ENCODE results near the gene HDLBP.
A peak's percentile ranks its signal among the peaks of the same experiment; 100 is the strongest.
"Not testable (repeated sequence)": the region's sequence is repeated elsewhere in the genome, so short reads cannot be mapped to it uniquely, and the experiment has no call there.

Gene HDLBP

DNA sequence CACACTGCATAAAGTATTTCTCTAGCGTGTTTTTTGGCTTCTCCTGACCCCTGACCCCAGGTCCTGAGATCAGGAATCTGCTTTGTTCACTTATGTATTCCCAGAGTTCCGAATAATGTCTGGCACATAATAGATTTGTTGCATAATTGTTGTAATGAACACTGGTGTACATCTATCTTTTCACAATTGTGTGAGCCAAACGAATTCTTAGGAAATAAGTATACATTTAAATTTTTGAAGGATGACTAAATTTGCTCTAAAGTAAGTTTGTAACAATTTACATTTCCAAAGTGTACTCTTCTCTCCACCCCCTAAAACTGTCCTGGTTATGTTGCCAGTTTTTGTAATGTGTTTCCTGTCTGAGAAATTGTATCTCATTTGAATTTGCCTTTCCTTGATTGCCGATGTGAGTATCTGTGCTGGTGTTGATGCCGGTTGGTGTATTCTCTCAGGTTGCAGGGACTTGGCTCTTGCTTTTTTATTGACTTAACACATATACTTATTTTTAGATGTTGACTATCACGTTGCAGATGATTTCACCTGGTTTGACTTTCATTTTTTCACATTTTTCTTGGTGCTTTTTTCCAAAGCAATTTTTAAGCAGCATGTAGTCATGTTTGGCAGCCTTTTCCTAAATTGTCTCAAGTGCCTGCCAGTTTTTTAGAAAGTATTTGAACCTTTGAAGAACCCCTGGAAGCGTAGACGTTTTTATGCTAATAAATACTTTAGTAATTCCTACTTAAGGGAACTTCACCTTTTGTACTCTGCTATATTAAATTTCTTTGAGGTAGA, 24.6 kb upstream of the HDLBP start:
- DNase-seq (ENCODE audit: low read depth in 2 of 2) = no peak

DNA sequence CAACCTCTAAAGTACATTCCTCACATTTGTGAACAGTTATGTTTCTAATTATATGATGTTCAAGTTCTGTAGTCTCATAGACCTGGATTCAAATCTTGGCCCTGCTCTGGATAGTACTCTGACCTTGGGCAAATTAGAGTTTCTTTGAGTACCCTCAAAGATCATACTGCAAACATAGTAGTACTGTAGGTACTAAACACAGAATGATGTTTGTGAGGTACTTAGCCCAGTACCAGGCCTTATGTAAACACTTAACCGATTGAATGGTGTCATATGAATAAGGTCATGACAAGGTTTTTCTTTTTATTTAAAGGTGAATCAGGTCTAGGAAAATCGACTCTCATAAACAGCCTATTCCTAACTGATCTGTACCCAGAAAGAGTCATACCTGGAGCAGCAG, 19.3 kb upstream of the HDLBP start:
- DNase-seq (ENCODE audit: low read depth in 2 of 2) = no peak

DNA sequence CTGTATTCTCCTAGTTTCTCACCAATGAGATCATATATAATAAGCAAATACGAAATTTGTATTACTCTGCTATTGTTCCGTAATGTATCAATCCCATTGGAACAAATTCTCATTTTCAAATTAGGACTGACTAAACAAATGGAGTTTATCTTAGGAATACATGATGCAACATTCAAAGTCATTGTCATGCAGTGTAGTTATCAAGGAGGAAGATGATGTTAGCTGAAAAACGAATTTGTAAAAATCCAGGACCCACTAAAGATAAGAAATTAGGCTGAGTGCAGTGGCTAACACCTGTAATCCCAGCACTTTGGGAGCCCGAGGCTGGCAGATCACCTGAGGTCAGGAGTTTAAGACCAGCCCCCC, 15.1 kb upstream of the HDLBP start:
- DNase-seq (ENCODE audit: low read depth in 2 of 2) = no peak

DNA sequence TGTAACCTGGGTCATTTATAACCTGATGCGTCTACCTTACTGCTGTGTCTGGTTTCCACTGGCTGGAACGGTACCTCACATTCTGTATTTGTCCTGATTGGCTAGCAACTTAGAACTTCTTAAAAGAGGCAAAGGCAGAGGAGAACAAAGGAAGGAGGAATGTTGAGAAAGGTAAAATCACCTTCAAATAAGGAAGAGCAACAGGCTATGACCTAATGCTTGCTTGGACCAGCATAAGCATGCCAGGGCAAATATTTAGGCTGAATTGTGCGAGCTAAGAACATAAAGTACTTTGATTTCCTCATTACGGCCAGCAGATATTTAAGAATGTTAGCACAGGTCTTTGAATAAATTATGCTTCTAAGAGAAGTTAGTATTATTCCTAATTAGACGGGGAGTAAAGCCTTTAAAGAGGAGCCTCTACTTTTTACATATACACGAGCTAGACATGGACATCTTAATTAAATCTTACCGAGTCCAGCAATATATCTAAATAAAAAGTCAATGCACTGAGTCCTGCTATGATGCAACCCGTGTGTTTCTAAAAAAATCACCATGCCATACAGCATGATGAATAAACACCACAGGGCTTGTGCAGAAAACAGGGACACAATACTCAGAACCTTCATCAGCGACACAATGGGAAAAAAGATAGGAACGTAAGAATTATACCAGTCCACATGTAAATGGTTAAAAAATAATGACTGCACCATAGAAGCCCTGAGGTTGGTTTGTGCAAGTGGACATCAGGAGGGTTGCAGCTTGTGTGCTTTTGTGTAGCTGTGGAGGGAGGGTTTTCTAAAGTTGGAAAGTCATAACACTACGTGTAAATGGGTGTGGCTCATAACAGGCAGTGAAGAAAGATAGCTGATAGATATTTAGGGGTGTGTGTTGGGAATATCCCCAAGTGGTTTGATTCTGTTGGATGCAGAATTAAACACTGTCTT, 14.5 kb upstream of the HDLBP start:
- DNase-seq (ENCODE audit: low read depth in 2 of 2) = no peak

DNA sequence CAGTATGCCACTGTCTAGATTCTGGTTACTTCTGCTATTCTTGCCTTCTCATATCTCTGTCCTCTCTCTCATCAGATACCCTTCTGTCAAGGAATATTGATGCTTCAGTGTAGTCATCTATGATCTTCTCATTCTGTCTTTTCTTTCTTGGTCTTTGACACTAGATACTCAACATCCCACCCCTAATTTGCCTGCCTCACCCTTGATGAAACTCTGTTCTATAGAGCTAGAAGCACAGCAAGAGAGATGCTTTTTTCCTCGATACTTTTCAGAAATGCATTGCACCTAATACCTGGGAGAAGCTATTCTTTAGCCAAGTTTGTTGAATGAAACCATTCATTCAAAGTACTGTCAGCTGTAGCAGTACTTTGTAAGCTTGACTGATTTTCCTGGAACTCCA, 9.8 kb upstream of the HDLBP start:
- DNase-seq (ENCODE audit: low read depth in 2 of 2) = no peak

DNA sequence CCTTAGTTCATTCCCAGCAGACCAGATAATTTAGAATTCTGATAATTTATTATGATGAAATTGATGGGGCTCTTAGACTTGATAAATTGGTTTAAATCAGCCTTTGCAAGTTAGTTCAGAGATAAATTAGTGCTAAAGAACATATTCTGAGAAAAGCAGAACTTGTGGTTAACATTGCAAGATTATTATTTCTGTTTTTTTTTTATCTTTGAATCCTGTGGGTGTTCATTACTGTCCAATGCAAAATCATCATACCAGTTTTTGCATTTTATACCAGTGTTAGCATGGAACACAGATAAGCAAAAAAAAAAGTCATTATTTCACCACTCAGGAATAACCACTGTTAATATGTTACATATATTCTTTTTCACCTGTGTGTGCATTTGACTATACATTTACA, 9.3 kb upstream of the HDLBP start:
- no peak for DNase-seq (ENCODE audit: low read depth in 2 of 2)

DNA sequence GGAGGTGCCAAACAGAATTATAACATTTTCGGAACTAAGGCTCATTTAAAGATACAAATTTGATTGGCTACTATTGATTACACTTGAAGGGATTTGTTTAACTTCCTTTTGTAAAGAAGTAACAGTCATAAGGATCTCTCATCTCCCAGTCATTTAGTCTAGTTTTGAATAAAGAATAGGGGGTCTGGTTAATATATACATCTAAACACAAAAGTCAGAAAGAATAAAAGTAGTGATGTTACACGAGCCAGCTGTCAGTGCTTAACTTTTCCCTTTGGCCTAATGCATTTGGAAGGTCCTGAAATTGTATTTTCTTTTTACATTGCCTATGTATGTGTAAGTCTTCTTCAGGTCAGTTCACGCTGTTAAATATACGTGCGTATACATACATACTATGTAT, 8.3 kb upstream of the HDLBP start:
- DNase-seq (ENCODE audit: low read depth in 2 of 2) = no peak

DNA sequence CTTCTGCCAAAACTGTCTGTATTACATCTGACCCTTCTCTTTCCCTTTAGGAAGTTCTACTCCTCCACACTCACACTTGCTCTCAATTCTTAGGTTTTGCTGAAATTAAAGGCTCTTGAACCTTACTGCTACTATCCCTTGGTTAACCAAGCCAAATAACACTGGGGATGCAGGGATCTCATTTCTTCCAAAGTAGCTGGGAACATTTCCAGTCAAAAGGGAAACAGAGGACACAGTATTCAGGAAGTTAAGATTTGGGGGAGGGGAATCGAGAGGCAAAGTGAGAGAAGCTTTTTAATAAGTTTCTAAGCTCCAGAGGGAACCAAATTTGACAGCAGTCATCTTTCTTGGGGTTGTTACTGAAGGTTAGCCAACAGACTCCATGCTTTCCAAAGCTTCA, 6.4 kb upstream of the HDLBP start:
- no peak for DNase-seq (ENCODE audit: low read depth in 2 of 2)

DNA sequence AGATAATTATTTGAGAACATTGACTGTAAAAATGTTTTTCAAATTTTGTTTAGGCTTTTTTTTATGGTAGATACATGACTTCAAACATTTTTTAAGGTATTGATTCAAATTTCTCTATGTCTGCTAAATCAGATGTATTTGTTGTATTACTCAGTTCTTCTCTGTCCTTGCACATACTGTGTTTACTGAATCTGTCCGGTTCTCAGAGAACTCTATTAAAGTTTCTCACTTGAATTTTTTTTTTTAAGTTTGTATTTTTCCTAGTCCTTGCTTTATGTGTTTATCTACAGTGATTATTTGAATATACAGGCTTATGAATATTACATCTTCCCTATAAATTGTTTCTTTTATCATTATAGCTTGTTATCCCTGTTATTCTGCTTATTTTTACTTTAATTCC, 5.6 kb upstream of the HDLBP start:
- no peak for DNase-seq (ENCODE audit: low read depth in 2 of 2)

DNA sequence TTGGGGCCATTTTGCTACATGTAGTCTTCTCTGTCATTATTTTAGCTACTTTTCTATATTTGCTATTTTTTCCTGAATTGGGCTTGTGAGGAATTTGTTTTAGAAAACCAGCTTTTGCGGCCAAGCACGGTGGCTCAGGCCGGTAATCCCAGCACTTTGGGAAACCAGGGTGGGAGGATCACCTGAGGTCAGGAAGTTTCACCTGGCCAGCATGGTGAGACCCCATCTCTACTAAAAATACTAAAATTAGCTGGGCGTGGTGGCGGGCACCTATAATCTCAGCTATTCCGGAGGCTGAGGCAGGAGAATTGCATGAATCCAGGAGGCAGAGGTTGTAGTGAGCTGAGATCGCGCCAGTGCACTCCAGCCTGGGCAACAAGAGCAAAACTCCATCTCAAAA, 4.9 kb upstream of the HDLBP start:
- DNase-seq (ENCODE audit: low read depth in 2 of 2) = no peak

DNA sequence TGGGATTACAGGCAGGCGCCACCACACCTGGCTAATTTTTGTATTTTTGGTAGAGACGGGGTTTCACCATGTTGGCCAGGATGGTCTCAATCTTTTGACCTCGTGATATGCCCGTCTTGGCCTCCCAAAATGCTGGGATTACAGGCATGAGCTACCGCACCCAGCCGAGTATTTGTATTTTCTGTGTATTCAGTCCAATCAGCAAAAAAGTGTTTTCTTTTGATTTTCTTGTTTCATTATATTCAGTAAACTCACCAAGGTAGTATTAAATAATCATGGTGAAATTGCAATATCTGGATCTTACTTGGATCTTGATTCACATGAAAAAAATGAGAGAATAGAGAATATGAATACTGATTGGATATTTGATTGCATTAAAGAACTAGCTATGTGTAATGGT, 3.4 kb upstream of the HDLBP start:
- not testable (repeated sequence) for DNase-seq (ENCODE audit: low read depth in 2 of 2)

DNA sequence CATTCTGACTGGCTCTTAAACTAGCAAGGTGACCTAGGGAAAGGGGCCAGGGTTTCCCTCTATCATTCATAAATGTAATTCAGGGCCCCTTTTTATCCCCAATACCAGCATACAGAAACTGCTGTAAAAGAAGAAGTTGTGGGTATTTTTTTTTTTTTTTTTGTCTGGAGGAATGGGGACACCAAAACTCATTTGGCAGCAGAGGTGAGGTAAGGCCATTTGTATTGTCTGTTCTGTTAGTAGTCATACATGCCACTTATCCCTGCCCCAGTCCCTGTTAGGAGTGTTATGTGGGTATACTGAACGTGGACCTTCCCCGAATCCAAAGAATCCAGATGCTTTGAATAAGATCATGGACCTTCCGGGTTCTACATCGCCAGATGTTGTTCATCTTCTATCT, 1.9 kb upstream of the HDLBP start:
- no peak for DNase-seq (ENCODE audit: low read depth in 2 of 2)

DNA sequence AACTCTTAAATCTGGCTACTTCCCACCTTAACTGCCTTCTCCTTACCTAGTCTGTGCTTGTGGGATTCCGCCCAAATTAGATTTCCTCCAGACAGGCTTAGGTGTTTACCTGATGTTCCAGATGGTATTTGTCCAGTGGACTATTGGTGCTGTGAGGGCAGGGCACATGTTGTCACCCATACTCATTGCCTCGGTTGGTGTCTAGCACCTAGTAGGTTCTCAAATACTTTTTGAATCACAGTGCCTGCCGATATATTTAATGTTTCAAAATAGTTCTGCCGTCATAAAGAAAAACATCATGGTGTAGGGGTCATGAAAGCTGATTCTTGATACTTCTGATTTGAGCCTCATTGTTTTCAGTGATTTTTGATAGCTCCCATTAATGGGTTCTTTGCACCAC, 1.4 kb upstream of the HDLBP start:
- DNase-seq (ENCODE audit: low read depth in 2 of 2) = no peak

DNA sequence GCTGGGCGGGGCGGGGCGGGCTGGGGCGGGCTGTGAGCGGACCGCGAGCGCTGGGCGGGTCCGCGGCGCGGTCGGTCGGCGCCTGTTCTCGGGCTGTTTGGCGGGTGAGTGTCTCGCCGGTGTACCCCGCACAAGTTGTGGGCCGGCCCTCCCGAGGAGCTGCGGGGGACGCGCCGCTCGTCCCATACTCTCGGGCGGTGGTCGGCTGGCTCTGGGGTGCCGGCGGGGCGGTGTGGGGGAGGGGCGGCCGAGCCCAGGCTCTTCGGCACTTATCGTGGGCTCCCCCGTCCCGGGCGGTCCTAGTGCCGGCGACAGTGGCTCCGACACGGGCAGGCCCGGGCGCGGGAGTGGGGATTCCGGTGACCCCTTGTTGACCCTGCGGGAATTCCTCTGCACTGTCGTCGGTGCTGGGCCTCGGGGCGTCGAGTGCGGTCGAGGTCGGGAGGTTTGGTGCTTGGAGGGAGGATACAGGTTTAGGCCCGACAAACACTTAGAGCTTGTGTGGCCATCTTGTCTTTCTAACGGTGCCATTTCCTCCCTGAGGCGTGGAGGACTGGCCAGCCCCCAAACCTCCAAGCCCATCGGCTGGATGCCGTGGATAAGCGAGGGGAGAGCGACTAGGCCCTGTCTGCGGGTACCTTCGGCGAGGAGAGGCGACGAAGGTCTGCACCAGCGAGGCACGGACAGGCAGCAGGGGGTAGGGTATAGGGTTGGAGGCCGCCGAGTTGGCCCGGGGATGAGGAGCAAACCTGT, 583 bp upstream of the HDLBP start, which contains the start of gene SEPTIN2:
TSS of gene SEPTIN2 (plus strand) at position 47 of the 753 bp plus-strand sequence. CDS start 8,308 bp downstream, outside the sequence.
- no peak for DNase-seq (ENCODE audit: low read depth in 2 of 2)

DNA sequence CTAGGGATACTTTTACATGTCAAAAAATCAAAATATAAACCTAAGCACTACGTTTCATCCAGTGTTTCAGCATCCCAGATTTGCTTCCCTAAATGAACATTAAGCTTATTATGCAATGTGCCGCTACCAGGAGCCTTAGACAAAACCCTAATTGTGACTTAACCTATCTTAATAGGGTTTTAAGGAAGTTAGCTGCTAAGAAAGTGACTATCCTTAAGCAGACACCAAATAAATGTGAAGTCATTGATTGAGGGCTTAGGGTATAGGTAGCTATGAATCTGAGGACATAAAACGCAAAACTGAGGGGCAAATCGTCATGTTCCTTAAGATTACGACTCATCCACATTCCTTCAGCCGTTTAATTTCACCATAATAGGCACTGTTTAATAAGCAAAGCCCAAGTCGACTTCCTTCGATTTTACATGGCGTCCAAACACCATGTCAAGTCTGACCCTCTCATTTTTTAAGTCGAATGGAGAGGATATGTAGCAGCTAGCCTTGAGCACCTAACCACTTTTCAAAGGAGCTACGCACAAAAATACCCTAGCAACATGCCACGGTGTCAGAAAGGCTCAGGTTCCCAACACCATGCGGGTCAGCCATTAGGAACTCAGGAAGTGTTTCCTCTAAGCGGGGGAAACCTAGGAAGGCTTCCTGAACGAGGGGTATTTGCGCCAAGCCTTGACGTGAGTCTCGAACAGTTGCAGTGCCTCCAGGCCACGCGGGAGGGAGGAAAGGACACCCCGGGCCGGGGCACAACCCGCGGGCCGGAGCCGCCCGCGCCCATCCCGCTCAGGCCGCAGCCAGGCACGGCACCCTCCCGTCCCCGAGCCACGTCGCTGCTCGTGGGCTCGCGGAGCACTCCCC, 1.0 kb downstream of the HDLBP start:
- DNase-seq (ENCODE audit: low read depth in 2 of 2) = peak in 1 of 2 experiments; percentile 7

DNA sequence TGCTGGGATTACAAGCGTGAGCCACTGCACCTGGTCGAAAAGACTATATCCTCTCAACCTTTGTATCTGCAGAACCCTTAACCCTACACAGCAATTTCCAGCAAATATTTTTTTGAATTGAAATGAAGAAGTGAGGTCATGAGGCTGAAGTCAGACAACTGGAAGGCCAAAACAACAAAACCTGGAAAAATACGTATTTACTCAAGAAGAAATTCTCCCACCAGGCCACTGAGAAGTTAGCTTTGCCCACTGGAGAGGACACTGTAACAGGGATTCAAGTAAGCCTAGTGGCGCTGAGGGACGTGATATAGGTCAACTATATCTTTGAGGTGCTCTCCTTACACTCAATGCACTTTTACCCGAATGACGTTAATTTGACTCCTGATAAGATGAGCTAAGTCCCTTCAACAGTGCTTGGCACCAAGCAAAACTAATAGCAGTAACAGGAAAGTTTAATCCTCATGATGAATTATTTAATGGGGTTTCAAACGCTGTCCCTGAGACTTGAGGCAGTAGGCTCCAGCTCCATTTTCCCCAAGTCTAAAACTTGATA, 1.9 kb downstream of the HDLBP start:
- DNase-seq (ENCODE audit: low read depth in 2 of 2) = no peak

DNA sequence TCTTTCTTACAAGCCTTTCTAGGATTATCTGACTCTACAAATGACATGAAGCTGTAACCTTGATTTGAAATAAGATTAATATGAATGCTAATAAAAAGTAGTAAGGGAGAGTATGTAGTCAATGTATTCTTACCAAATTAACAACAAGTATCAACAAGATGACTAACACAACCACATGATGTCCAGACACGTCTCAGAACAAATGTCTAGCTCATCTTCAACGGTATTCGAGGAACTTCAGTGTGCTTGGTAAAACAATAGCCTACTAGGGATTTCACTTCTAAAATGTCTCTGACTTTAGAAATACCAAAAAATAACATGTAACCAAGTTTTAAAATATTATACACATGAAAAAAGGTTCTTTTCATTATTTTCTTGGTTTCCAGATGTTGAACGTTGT, 3.4 kb downstream of the HDLBP start:
- no peak for DNase-seq (ENCODE audit: low read depth in 2 of 2)

DNA sequence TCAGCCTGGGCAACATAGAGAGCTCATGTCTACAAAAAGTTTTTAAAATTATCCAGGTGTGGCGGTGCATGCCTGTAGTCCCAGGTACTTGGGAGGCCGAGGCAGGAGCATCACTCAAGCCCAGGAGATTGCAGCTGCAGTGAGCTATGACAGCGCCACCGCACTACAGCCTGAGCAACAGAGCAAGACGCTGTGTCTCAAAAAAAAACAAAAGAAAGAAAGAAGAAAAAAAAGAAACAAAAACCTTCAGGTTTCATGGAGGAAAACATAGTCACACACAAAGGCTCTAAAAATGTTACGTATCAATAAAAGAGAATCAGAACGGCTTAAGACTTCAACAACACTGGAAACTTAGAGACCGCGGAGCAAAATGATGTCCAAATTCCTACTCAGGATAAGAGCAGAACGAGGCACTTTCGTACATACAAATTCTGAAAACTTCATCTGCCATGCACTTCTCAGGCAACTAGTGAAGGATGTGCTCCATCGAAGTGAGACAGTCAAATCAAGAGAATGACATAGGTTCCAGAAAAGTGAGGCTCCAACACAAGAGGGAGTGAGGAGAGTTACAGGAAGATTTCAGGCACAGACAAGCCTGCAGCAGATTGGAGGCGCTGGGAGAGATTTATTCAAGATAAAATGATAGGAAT, 4.4 kb downstream of the HDLBP start:
- no peak for DNase-seq (ENCODE audit: low read depth in 2 of 2)

DNA sequence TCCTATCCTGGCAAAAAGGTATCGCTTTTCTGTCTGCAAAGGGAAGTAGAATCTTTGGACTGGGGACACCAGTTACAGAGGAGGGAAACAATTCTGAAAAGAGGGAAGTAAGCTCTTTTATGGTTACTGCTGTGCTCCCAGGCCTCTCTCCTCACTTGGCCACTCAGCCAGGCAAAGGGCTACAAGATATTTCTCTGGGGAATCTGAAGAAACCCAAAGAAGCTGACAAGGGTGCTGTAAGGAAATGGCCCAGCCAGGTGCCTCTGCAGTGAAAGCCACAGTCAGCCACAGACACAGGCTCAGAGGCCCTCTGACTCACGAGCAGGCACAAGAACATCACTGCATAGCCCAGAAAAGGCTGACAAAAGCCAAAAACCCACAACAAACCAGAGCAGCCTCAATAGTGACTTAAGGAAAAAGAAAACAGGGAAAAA, 5.8 kb downstream of the HDLBP start:
- DNase-seq (ENCODE audit: low read depth in 2 of 2) = no peak

DNA sequence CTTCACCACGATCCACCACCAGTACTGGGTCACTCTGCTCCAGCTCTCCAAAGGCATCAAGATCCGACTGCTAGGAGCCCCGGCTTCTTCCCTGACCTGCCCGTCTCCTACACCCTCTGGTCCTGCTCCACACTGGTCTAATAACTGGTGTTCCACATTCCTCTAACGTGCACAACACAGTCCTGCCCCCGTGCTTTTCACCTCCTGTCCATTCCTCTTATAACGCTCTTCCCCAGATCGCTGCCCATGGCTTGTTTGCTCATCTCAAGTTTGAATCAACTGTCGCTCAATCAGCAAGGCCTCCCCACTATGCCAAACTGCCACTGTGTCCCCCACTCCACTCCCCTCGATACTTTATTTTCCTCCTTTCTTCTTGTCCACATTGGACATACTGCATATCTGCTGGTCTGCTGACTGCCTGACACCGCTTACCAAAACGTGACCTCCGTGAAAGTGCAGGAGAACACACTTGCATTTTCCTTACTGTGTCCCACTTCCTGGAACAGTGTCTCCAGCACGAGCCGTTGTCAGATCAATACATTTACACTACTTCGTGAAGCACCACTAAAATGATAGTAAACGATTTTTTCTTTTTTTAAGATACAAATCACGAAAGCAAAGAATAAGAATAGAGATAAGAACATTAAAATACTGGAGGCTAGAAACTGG, 6.5 kb downstream of the HDLBP start:
- no peak for DNase-seq (ENCODE audit: low read depth in 2 of 2)

Measured in fibroblast of skin of left biceps (primary cell).